MCF 10A (cell line): ENCODE data around the gene PAPPA2. TPM values are rescaled to one million over a fixed set of nuclear protein-coding genes. Genes with fewer than 3 reads are reported as not detected.

Source experiments
- BruUV-seq: library from RNA; stranded (reverse); fragments of 400-500 nt; replicated peaks from 2 replicates; lab custom pipeline; 2021; lab: Mats Ljungman, UMichigan
- CTCF ChIA-PET: fragments of 300-600 bp; sonication (Branson Sonifier 250); formaldehyde crosslinking; extraction: SDS; loops from one replicate; lab custom pipeline; 2021; ENCODE audit warnings: antibody characterized with exemption, inconsistent platforms; lab: Yijun Ruan, JAX
- POLR2A ChIA-PET: fragments of 300-600, 350-650 bp; sonication (Branson Sonifier 250); formaldehyde crosslinking; extraction: SDS; loops from one replicate; lab custom pipeline; 2020; ENCODE audit warnings: antibody characterized with exemption, inconsistent platforms; lab: Yijun Ruan, JAX
- DNase-seq: peaks from one replicate; pipeline ENCODE4 v3.0.0-alpha.2; 2018; ENCODE audit not compliant: unreplicated experiment
- H3K27ac Mint-ChIP-seq: one replicate; pipeline ENCODE4 v1.8.0; 2022; ENCODE audit warnings: mild to moderate bottlenecking, low read depth, mixed read lengths; ENCODE audit not compliant: unreplicated experiment
- H3K27me3 Mint-ChIP-seq: one replicate; pipeline ENCODE4 v1.8.0; 2022; ENCODE audit warnings: mixed read lengths; ENCODE audit not compliant: insufficient read depth, unreplicated experiment
- H3K36me3 Mint-ChIP-seq: one replicate; pipeline ENCODE4 v1.8.0; 2022; ENCODE audit warnings: mild to moderate bottlenecking, moderate library complexity, mixed read lengths; ENCODE audit not compliant: insufficient read depth, unreplicated experiment
- H3K4me1 Mint-ChIP-seq: one replicate; pipeline ENCODE4 v1.8.0; 2022; ENCODE audit warnings: mixed read lengths; ENCODE audit not compliant: insufficient read depth, unreplicated experiment
- H3K4me3 Mint-ChIP-seq: one replicate; pipeline ENCODE4 v1.8.0; 2022; ENCODE audit warnings: mild to moderate bottlenecking, moderate library complexity, mixed read lengths; ENCODE audit not compliant: unreplicated experiment
- H3K9me3 Mint-ChIP-seq: one replicate; pipeline ENCODE4 v1.8.0; 2022; ENCODE audit warnings: mixed read lengths; ENCODE audit not compliant: unreplicated experiment
- intact Hi-C: fragments of 100-400 bp; cut with micrococcal nuclease; formaldehyde crosslinking; loops from 2 replicates; pipeline ENCODE4 v1.14.1; 2022
- total RNA-seq: library from RNA; stranded (reverse); gene quantifications from 2 replicates; pipeline ENCODE4 v1.2.3, GENCODE V29; 2022
- TF ChIP-seq, protein P1 (sequence below): fragments of 200-600 bp; IDR thresholded peaks from one replicate; pipeline ENCODE4 v1.8.0; 2022; ENCODE audit warnings: antibody characterized with exemption, mild to moderate bottlenecking; ENCODE audit not compliant: unreplicated experiment

The PAPPA2 gene
- total RNA-seq, 1 experiment from 2014 or later: 11.5 TPM

- POLR2A ChIA-PET: no interaction called here
- no peak overlapping the region for H3K27ac Mint-ChIP-seq
Observed at GRCh38 chr1:176783309-176783708, 320.3 kb downstream of the PAPPA2 start.

GRCh38 chr1:176785056-176785455, 322.1 kb downstream of the PAPPA2 start:
- Mint-ChIP-seq H3K27ac (no peak overlapping the region), H3K4me1 (peaks cover 3% of the 10 kb centered on the region), H3K4me3 (no peak overlapping the region), H3K9me3 (no peaks in the 10 kb centered on the region), H3K36me3 (no peaks in the 10 kb centered on the region), H3K27me3 (no peaks in the 10 kb centered on the region)
- TF ChIP-seq, protein P1, sequence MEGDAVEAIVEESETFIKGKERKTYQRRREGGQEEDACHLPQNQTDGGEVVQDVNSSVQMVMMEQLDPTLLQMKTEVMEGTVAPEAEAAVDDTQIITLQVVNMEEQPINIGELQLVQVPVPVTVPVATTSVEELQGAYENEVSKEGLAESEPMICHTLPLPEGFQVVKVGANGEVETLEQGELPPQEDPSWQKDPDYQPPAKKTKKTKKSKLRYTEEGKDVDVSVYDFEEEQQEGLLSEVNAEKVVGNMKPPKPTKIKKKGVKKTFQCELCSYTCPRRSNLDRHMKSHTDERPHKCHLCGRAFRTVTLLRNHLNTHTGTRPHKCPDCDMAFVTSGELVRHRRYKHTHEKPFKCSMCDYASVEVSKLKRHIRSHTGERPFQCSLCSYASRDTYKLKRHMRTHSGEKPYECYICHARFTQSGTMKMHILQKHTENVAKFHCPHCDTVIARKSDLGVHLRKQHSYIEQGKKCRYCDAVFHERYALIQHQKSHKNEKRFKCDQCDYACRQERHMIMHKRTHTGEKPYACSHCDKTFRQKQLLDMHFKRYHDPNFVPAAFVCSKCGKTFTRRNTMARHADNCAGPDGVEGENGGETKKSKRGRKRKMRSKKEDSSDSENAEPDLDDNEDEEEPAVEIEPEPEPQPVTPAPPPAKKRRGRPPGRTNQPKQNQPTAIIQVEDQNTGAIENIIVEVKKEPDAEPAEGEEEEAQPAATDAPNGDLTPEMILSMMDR: no peak
- DNase-seq: no peak
- no TSS peak for BruUV-seq
- intact Hi-C loops: no loop called here
- ChIA-PET CTCF (interaction anchor here (0.7 to 1.0 kb wide), 3 partner anchors 27 to 1633 kb away, joined by 3 read pairs; no protein-coding TSS in a partner anchor), POLR2A (interaction anchor here (0.7 kb wide), 1 partner anchor 165 kb away, joined by 3 read pairs; no protein-coding TSS in a partner anchor)

More at GRCh38 chr1:176783309-176783708, 320.3 kb downstream of the PAPPA2 start:
- no peaks in the 10 kb centered on the region for H3K36me3 Mint-ChIP-seq
- no peaks in the 10 kb centered on the region for H3K27me3 Mint-ChIP-seq
- no TSS peak for BruUV-seq
- no peak for DNase-seq
- intact Hi-C loops: no loop called here
- H3K4me3 Mint-ChIP-seq: no peak overlapping the region
- CTCF ChIA-PET: no interaction called here
- H3K4me1 Mint-ChIP-seq: no peaks in the 10 kb centered on the region
- TF ChIP-seq, protein P1: no peak
- no peaks in the 10 kb centered on the region for H3K9me3 Mint-ChIP-seq

GRCh38 chr1:176785791-176786190, 322.8 kb downstream of the PAPPA2 start:
- BruUV-seq: no TSS peak
- CTCF ChIA-PET: interaction anchor here (1.0 kb wide), 1 partner anchor 1634 kb away, joined by 3 read pairs; no protein-coding TSS in a partner anchor
- Mint-ChIP-seq H3K36me3 (no peaks in the 10 kb centered on the region), H3K27ac (no peak overlapping the region), H3K9me3 (no peaks in the 10 kb centered on the region), H3K4me1 (peaks cover 9% of the 10 kb centered on the region), H3K27me3 (no peaks in the 10 kb centered on the region), H3K4me3 (no peak overlapping the region)
- POLR2A ChIA-PET: no interaction called here
- intact Hi-C loops: no loop called here
- TF ChIP-seq, protein P1: no peak
- DNase-seq: no peak

- BruUV-seq: no TSS peak
- no peak overlapping the region for H3K27ac Mint-ChIP-seq
- TF ChIP-seq, protein P1: no peak
- peaks cover 10% of the 10 kb centered on the region for H3K4me1 Mint-ChIP-seq
- intact Hi-C loops: no loop called here
- H3K4me3 Mint-ChIP-seq: no peak overlapping the region
- no peaks in the 10 kb centered on the region for H3K9me3 Mint-ChIP-seq
- CTCF ChIA-PET: interaction anchor here (1.0 kb wide), 1 partner anchor 1635 kb away, joined by 3 read pairs; no protein-coding TSS in a partner anchor
- DNase-seq: no peak
- POLR2A ChIA-PET: no interaction called here
- H3K27me3 Mint-ChIP-seq: no peaks in the 10 kb centered on the region
- H3K36me3 Mint-ChIP-seq: no peaks in the 10 kb centered on the region
Observed at GRCh38 chr1:176786274-176786673, 323.3 kb downstream of the PAPPA2 start.
